HFF-Myc (cell line): ENCODE measurements around the gene NPC1.

Source experiments
- DNase-seq: peaks from one replicate; pipeline ENCODE4 v3.0.0-alpha.2; 2011; ENCODE audit warnings: low read depth; ENCODE audit errors: extremely low read depth
- H3K4me3 ChIP-seq: replicated peaks from 2 replicates; pipeline ENCODE4 v1.5.1; 2011; ENCODE audit warnings: low read depth, mild to moderate bottlenecking, control low read depth, low read length
- CTCF ChIP-seq: IDR thresholded peaks from 2 replicates; pipeline ENCODE4 v1.5.1; 2012; ENCODE audit warnings: mild to moderate bottlenecking, low read depth, low read length, control low read depth; ENCODE audit errors: missing control alignments

The NPC1 gene

GRCh38 chr18:23595591-23595990 is 9.3 kb upstream of the NPC1 start:
- DNase-seq: no peak
- no peak for TF ChIP-seq CTCF

GRCh38 chr18:23593720-23594119 is 7.4 kb upstream of the NPC1 start:
- DNase-seq: peak; percentile 31
- no peak for TF ChIP-seq CTCF
- no peak overlapping the region for H3K4me3 ChIP-seq

More at GRCh38 chr18:23595591-23595990, 9.3 kb upstream of the NPC1 start:
- no peak overlapping the region for H3K4me3 ChIP-seq

- H3K4me3 ChIP-seq: no peak overlapping the region
- TF ChIP-seq CTCF: no peak
- DNase-seq: no peak
These were observed 6.6 kb upstream of the NPC1 start for GRCh38 chr18:23592911-23593310.

- H3K4me3 ChIP-seq: no peak overlapping the region
- no peak for DNase-seq
- no peak for TF ChIP-seq CTCF
These were observed 4.7 kb upstream of the NPC1 start for GRCh38 chr18:23591011-23591410.

- no peak for DNase-seq
- TF ChIP-seq CTCF: no peak
- H3K4me3 ChIP-seq: no peak overlapping the region
These were observed 2.7 kb upstream of the NPC1 start for GRCh38 chr18:23588836-23589560.

- DNase-seq: no peak
- TF ChIP-seq CTCF: no peak
- peak overlapping the region; percentile 79 for H3K4me3 ChIP-seq
These were observed 925 bp upstream of the NPC1 start for GRCh38 chr18:23587220-23587642.

GRCh38 chr18:23585897-23586248 is 433 bp downstream of the NPC1 start:
- no peak for DNase-seq
- H3K4me3 ChIP-seq: peak overlapping the region; percentile 79
- TF ChIP-seq CTCF: no peak
